GM12878 (cell line): ENCODE data around the gene PCARE. TPM values are rescaled to one million over a fixed set of nuclear protein-coding genes. Genes with fewer than 3 reads are reported as not detected.

Experiments used
- ATAC-seq: fragments of 200-7000 bp; cut with Tn5 transposase; 3 replicates; pipeline ENCODE4 v1.9.1; 2020; ENCODE audit warnings: mild to moderate bottlenecking, moderate library complexity
- BruUV-seq: library from RNA; stranded (reverse); fragments of 400-500 nt; replicated peaks from 2 replicates; lab custom pipeline; 2021; lab: Mats Ljungman, UMichigan
- CTCF ChIA-PET: fragments of 300-600 bp; sonication (Branson Sonifier 250); formaldehyde crosslinking; extraction: SDS; loops from one replicate; lab custom pipeline; 2021; ENCODE audit warnings: inconsistent platforms; lab: Yijun Ruan, JAX
- POLR2A ChIA-PET: fragments of 350-600 bp; formaldehyde crosslinking; extraction: SDS; loops from one replicate; lab custom pipeline; 2021; ENCODE audit warnings: inconsistent platforms; lab: Charles Lee
- RAD21 ChIA-PET: fragments of 300-600 bp; sonication (Branson Sonifier 250); formaldehyde crosslinking; loops from one replicate; lab custom pipeline; 2023; ENCODE audit warnings: antibody characterized with exemption; ENCODE audit not compliant: unreplicated experiment; lab: Charles Lee
- SMC1A ChIA-PET: fragments of 300-600 bp; sonication (Branson Sonifier 250); formaldehyde crosslinking; loops from one replicate; lab custom pipeline; 2023; ENCODE audit not compliant: unreplicated experiment, uncharacterized antibody; lab: Charles Lee
- DNase-seq: peaks from one replicate; pipeline ENCODE4 v3.0.0-alpha.2; 2011; ENCODE audit warnings: low read depth, low spot score
- FAIRE-seq: peaks from 3 replicates; lab custom pipeline; 2011; peaks lifted over from hg19 to GRCh38; lab: Jason Lieb, UNC
- H2AFZ ChIP-seq: 2 replicates; pipeline ENCODE4 v1.6.0; 2011; ENCODE audit warnings: low read depth, low read length, control low read depth; ENCODE audit not compliant: control insufficient read depth
- H3K27ac ChIP-seq: 2 replicates; pipeline ENCODE4 v1.5.1; 2011; ENCODE audit warnings: control low read depth; ENCODE audit not compliant: control insufficient read depth, insufficient read depth
- H3K27me3 ChIP-seq, 2 experiments: replicated peaks in 1 of 2; 2 replicates each; pipeline versions ENCODE4 v1.6.0 to v1.6.1; 2011; ENCODE audit warnings: low read length in 1 of 2; ENCODE audit not compliant: control insufficient read depth in 2 of 2, insufficient read depth in 2 of 2
- H3K36me3 ChIP-seq, 2 experiments: 2 replicates each; pipeline ENCODE4 v1.5.1; 2011; ENCODE audit warnings: low read length in 1 of 2; ENCODE audit not compliant: control insufficient read depth in 2 of 2, insufficient read depth in 2 of 2
- H3K4me1 ChIP-seq: 2 replicates; pipeline ENCODE4 v1.6.1; 2011; ENCODE audit warnings: mild to moderate bottlenecking, low read length, moderate library complexity, mixed read lengths; ENCODE audit not compliant: control insufficient read depth, insufficient read depth
- H3K4me2 ChIP-seq: 2 replicates; pipeline ENCODE4 v1.6.0; 2011; ENCODE audit warnings: control low read depth; ENCODE audit not compliant: control insufficient read depth, insufficient read depth
- H3K4me3 ChIP-seq: fragments of 200-600 bp; sonication (generic); 2 replicates; pipeline ENCODE4 v1.5.1; 2016
- H3K79me2 ChIP-seq: 2 replicates; pipeline ENCODE4 v1.6.0; 2011; ENCODE audit warnings: low read length; ENCODE audit not compliant: control insufficient read depth, insufficient read depth
- H3K9ac ChIP-seq: 2 replicates; pipeline ENCODE4 v1.8.0; 2011; ENCODE audit warnings: low read length, control low read depth, mixed read lengths; ENCODE audit not compliant: control insufficient read depth, insufficient read depth
- H3K9me3 ChIP-seq: replicated peaks from 3 replicates; pipeline ENCODE4 v1.5.1; 2011; ENCODE audit warnings: mild to moderate bottlenecking, low read length; ENCODE audit not compliant: control insufficient read depth, insufficient read depth
- H4K20me1 ChIP-seq: 2 replicates; pipeline ENCODE4 v1.6.0; 2011; ENCODE audit not compliant: control insufficient read depth, insufficient read depth
- ASH2L ChIP-seq: fragments of 300-600, 200-600 bp; sonication (generic); IDR thresholded peaks from 2 replicates; pipeline ENCODE4 v1.6.1; 2017; ENCODE audit warnings: low read depth, mild to moderate bottlenecking, borderline replicate concordance
- CBX3 ChIP-seq: fragments of 200-600 bp; sonication (generic); IDR thresholded peaks from 2 replicates; pipeline ENCODE4 v1.6.1; 2016; ENCODE audit warnings: low read depth, borderline replicate concordance
- CBX5 ChIP-seq: sonication (generic); IDR thresholded peaks from 2 replicates; pipeline ENCODE4 v1.6.1; 2016; ENCODE audit warnings: low read depth, moderate library complexity, mild to moderate bottlenecking, inconsistent platforms
- CREM ChIP-seq: IDR thresholded peaks from 2 replicates; pipeline ENCODE4 v1.6.1; 2014; ENCODE audit warnings: antibody characterized with exemption, low read depth
- ESRRA ChIP-seq: IDR thresholded peaks from 2 replicates; pipeline ENCODE4 v1.6.1; 2012; ENCODE audit warnings: mild to moderate bottlenecking, low read length, improper control_type of control experiment
- LARP7 ChIP-seq: fragments of 450-650 bp; IDR thresholded peaks from 2 replicates; pipeline ENCODE4 v1.6.1; 2017; ENCODE audit warnings: mild to moderate bottlenecking
- NFXL1 ChIP-seq: fragments of 450-650 bp; IDR thresholded peaks from 2 replicates; pipeline ENCODE4 v1.6.1; 2017; ENCODE audit warnings: antibody characterized with exemption, mild to moderate bottlenecking, borderline replicate concordance
- PAX8 ChIP-seq: fragments of 450-650 bp; IDR thresholded peaks from 2 replicates; pipeline ENCODE4 v1.6.1; 2017; ENCODE audit warnings: mild to moderate bottlenecking, moderate library complexity
- TAF1 ChIP-seq: IDR thresholded peaks from 2 replicates; pipeline ENCODE4 v1.6.1; 2011; ENCODE audit warnings: mild to moderate bottlenecking, low read depth, low read length, borderline replicate concordance
- ZNF217 ChIP-seq: fragments of 450-650 bp; IDR thresholded peaks from 2 replicates; pipeline ENCODE4 v1.6.1; 2017; ENCODE audit warnings: antibody characterized with exemption, mild to moderate bottlenecking
- ZNF592 ChIP-seq: fragments of 450-650 bp; IDR thresholded peaks from 2 replicates; pipeline ENCODE4 v1.6.1; 2017; ENCODE audit warnings: mild to moderate bottlenecking, moderate library complexity
- ZSCAN29 ChIP-seq: fragments of 450-650 bp; IDR thresholded peaks from 2 replicates; pipeline ENCODE4 v1.6.1; 2017; ENCODE audit warnings: mild to moderate bottlenecking, moderate library complexity
- WGBS: methylation state at CpG from one replicate; pipeline ENCODE4 v1.1.6; 2016; ENCODE audit warnings: low lambda C conversion rate; ENCODE audit not compliant: insufficient replicate concordance, insufficient coverage; ENCODE audit errors: missing lambda C conversion rate; 5-methylcytosine and 5-hydroxymethylcytosine counted together
- in situ Hi-C: fragments of 300-500 bp; cut with MboI; formaldehyde crosslinking; loops from 9 replicates; pipeline ENCODE4 v1.14.3; 2018; ENCODE audit warnings: mixed read lengths
- intact Hi-C: fragments of 100-400 bp; cut with micrococcal nuclease; formaldehyde crosslinking; loops from one replicate; pipeline ENCODE4 v1.14.2; 2022; ENCODE audit not compliant: unreplicated experiment
- polyA plus RNA-seq, 11 experiments: library from polyadenylated mRNA; depleted of rRNA in 4 of 11; unstranded in 6 of 11; stranded (reverse) in 5 of 11; fragments of >200 nt; fragmentation: Nextera tagmentation in 4 of 11; fragmentation: Illumina TruSeq in 1 of 11; extraction: Ambion mirVana in 4 of 11; extraction: Trizol in 1 of 11; gene quantifications; 1 replicate in 1 of 11; 2 replicates in 10 of 11; pipeline versions ENCODE4 v1.2.1 to v1.2.3, GENCODE V29; 2011 to 2016; ENCODE audit warnings: inconsistent platforms in 2 of 11, missing spikeins in 2 of 11, low read depth in 1 of 11
- total RNA-seq, 4 experiments: library from RNA; depleted of rRNA in 3 of 4; stranded (reverse); fragments of >200 nt in 3 of 4; fragmentation: Illumina TruSeq in 1 of 4; extraction: Trizol in 1 of 4; gene quantifications; 2 replicates each; pipeline versions ENCODE4 v1.2.1 to v1.2.3, GENCODE V29; 2013 to 2021
- TF ChIP-seq, protein P1 (sequence below): fragments of 150-350 bp; IDR thresholded peaks from 2 replicates; pipeline ENCODE4 v1.6.1; 2014; ENCODE audit warnings: mild to moderate bottlenecking, low read depth, low read length

Gene PCARE
- total and polyA plus RNA-seq, 10 of the 15 experiments (the other 5 are each of a cell fraction or from before 2014, with no cell fraction given) = 0.04 to 0.08 (median 0.06) TPM; not detected in 5

DNA sequence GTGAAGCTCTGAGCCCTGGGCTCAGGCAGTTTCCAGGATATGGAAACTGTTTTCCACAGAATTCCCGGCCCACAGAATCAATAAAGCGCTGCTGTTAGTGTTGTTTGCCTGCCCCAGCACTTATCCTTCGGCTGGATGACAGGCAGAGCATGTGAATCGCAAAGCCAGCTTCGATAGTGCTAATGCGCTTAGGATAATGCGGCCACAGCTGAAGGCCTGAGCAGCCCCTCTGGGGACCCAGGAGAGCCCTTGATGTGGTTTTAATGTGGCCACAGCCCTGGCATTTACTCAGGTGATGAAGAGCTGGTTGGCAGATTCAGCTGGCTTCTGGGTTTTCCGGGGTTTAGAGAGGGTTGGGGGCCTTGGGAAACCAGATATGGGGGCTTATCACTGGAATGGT, 23.7 kb downstream of the PCARE start:
- TF ChIP-seq ASH2L (no peak), NFXL1 (no peak), ESRRA (no peak), CREM (no peak), CBX5 (no peak)
- no peaks in the 10 kb centered on the region for H4K20me1 ChIP-seq
- H3K4me2 ChIP-seq = no peak overlapping the region
- no peaks in the 10 kb centered on the region for H3K79me2 ChIP-seq
- intact Hi-C loops (no loop called here), in situ Hi-C loops (no loop called here)
- no peak overlapping the region for H2AFZ ChIP-seq
- ATAC-seq (no peak), FAIRE-seq (no peak), DNase-seq (no peak)
- no TSS peak for BruUV-seq
- WGBS = 54% methylated on average over 8 of the region's 8 CpGs
- H3K9me3 ChIP-seq = no peaks in the 10 kb centered on the region
- ChIA-PET SMC1A (no interaction called here), POLR2A (no interaction called here), RAD21 (no interaction called here), CTCF (interaction anchor here (0.6 to 1.3 kb wide), 2 partner anchors 9 to 35 kb away, joined by 3 read pairs; no protein-coding TSS in a partner anchor)
- no peak overlapping the region for H3K27ac ChIP-seq
- no peaks in the 10 kb centered on the region for H3K4me1 ChIP-seq
- H3K27me3 ChIP-seq = peaks cover 0 to 2% of the 10 kb centered on the region in 2 experiments; a peak in 1 of 4 replicates
- no peak overlapping the region for H3K4me3 ChIP-seq
- no peaks in the 10 kb centered on the region for H3K36me3 ChIP-seq
- H3K9ac ChIP-seq = no peak overlapping the region

GRCh38 chr2:29047083-29047845, 27.1 kb downstream of the PCARE start:
- Histone ChIP-seq H3K36me3 (no peaks in the 10 kb centered on the region), H3K27ac (no peak overlapping the region), H3K9me3 (no peaks in the 10 kb centered on the region), H3K4me1 (no peaks in the 10 kb centered on the region), H3K4me2 (no peak overlapping the region), H2AFZ (no peak overlapping the region), H3K4me3 (no peak overlapping the region), H3K27me3 (peaks cover 0 to 2% of the 10 kb centered on the region in 2 experiments; a peak in 1 of 4 replicates), H4K20me1 (no peaks in the 10 kb centered on the region), H3K79me2 (no peaks in the 10 kb centered on the region), H3K9ac (no peak overlapping the region)
- 44% methylated on average over 9 of the region's 9 CpGs for WGBS
- in situ Hi-C loops (no loop called here), intact Hi-C loops (no loop called here)
- CTCF ChIA-PET = no interaction called here
- ATAC-seq (no peak), DNase-seq (no peak), FAIRE-seq (no peak)
- no TSS peak for BruUV-seq
- POLR2A ChIA-PET = no interaction called here
- SMC1A ChIA-PET = no interaction called here
- RAD21 ChIA-PET = interaction anchor here (0.6 kb wide), 1 partner anchor 35 kb away, joined by 3 read pairs; no protein-coding TSS in a partner anchor
- TF ChIP-seq ZNF592 (no peak), ZSCAN29 (no peak), PAX8 (no peak), CBX3 (no peak), TAF1 (no peak), LARP7 (no peak), ZNF217 (no peak)
- TF ChIP-seq, protein P1, sequence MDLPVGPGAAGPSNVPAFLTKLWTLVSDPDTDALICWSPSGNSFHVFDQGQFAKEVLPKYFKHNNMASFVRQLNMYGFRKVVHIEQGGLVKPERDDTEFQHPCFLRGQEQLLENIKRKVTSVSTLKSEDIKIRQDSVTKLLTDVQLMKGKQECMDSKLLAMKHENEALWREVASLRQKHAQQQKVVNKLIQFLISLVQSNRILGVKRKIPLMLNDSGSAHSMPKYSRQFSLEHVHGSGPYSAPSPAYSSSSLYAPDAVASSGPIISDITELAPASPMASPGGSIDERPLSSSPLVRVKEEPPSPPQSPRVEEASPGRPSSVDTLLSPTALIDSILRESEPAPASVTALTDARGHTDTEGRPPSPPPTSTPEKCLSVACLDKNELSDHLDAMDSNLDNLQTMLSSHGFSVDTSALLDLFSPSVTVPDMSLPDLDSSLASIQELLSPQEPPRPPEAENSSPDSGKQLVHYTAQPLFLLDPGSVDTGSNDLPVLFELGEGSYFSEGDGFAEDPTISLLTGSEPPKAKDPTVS = no peak
